RWPE2 (cell line): ENCODE measurements around the gene KANTR.
A peak's percentile ranks its signal among the peaks of the same experiment; 100 is the strongest.

Experiments
- ATAC-seq: fragments of 200-7000 bp; cut with Tn5 transposase; 3 replicates; pipeline ENCODE4 v1.9.1; 2021; ENCODE audit warnings: low read depth
- DNase-seq: peaks from one replicate; pipeline ENCODE4 v3.0.0-alpha.2; 2020; ENCODE audit warnings: low spot score
- H3K27ac ChIP-seq: fragments of 450-650 bp; 2 replicates; pipeline ENCODE4 v1.5.1; 2017; ENCODE audit warnings: mild to moderate bottlenecking; ENCODE audit not compliant: poor library complexity, severe bottlenecking
- H3K27me3 ChIP-seq: fragments of 250-450 bp; sonication (Bioruptor Pico); 2 replicates; pipeline ENCODE4 v1.5.1; 2021; ENCODE audit warnings: mild to moderate bottlenecking, moderate library complexity; ENCODE audit not compliant: insufficient read depth, poor library complexity, severe bottlenecking
- H3K36me3 ChIP-seq: fragments of 250-450 bp; sonication (Bioruptor Pico); 2 replicates; pipeline ENCODE4 v1.5.1; 2020; ENCODE audit warnings: low read depth, mild to moderate bottlenecking, moderate library complexity
- H3K4me1 ChIP-seq: fragments of 250-450 bp; sonication (Bioruptor Pico); 2 replicates; pipeline ENCODE4 v1.5.1; 2021; ENCODE audit warnings: mild to moderate bottlenecking, moderate library complexity; ENCODE audit not compliant: insufficient read depth, poor library complexity, severe bottlenecking
- H3K4me3 ChIP-seq: fragments of 250-450 bp; sonication (Bioruptor Pico); 2 replicates; pipeline ENCODE4 v1.5.1; 2021; ENCODE audit warnings: mild to moderate bottlenecking, moderate library complexity; ENCODE audit not compliant: severe bottlenecking
- H3K9me3 ChIP-seq: fragments of 250-450 bp; sonication (Bioruptor Pico); 2 replicates; pipeline ENCODE4 v1.5.1; 2021; ENCODE audit warnings: mild to moderate bottlenecking, moderate library complexity; ENCODE audit not compliant: severe bottlenecking
- TF ChIP-seq, protein P1 (sequence below): fragments of 450-650 bp; IDR thresholded peaks from one replicate; pipeline ENCODE4 v1.5.1; 2017; ENCODE audit warnings: mild to moderate bottlenecking, moderate library complexity; ENCODE audit not compliant: poor library complexity, severe bottlenecking

KANTR gene, protein sequence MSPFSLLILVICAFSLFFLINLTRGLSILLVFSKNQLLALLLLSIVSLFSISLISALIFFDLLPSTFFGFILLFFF

DNA sequence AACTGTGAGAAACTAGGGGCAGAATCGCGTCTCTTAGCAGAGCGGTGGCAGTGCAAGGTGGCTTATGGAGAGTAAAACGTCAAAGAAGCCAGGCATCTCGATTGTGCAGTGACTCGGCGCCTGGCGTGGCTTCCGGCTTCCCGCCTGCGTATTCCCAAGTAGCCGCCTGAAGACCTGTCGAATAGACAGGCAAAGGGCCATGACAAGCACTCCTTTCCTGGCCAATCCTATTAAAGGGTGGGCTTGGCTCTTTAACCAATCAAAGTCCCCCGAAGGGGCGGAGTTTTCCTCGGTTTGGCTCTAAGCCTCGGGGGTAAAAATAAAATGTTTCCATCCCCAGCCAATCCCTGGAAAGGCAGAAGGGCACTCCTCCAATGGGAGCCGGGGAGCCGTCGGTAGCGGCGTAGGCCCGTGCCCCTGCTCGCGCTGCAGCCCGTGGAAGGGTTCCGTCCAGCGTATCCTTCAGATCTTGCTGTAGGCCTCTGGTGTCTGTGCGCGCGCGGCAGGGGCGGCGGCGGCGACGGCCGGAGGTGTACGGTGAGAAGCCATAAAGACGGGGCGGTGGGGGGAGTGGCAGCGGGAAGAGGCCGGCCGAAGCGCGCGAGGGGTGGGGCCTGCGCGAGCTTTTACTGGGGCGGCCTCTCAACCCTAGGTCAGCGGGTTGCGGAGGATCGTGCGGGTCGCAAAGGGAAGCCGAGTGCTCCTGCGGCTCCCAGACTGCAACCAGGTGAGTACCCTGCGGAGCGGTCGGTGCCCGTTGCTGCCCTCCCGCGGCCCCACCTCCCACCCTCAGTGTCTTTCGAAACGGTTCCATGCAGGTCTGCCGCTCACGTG is at the start of gene KANTR:
Gene KANTR (plus strand): TSS at position 395 of the 834 bp plus-strand sequence. CDS start 30,131 bp downstream, outside the sequence.
- DNase-seq (peak; percentile 85), ATAC-seq (peak; percentile 87)
- peak within 1 kb of the TSS; percentile 76 for H3K27ac ChIP-seq
- peak within 1 kb of the TSS; percentile 62 for H3K4me3 ChIP-seq
- no peaks in the 10 kb centered on the region for H3K4me1 ChIP-seq
- TF ChIP-seq, protein P1, sequence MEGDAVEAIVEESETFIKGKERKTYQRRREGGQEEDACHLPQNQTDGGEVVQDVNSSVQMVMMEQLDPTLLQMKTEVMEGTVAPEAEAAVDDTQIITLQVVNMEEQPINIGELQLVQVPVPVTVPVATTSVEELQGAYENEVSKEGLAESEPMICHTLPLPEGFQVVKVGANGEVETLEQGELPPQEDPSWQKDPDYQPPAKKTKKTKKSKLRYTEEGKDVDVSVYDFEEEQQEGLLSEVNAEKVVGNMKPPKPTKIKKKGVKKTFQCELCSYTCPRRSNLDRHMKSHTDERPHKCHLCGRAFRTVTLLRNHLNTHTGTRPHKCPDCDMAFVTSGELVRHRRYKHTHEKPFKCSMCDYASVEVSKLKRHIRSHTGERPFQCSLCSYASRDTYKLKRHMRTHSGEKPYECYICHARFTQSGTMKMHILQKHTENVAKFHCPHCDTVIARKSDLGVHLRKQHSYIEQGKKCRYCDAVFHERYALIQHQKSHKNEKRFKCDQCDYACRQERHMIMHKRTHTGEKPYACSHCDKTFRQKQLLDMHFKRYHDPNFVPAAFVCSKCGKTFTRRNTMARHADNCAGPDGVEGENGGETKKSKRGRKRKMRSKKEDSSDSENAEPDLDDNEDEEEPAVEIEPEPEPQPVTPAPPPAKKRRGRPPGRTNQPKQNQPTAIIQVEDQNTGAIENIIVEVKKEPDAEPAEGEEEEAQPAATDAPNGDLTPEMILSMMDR, result no peak
- no peaks in the 10 kb centered on the region for H3K27me3 ChIP-seq
- no peaks in the 10 kb centered on the region for H3K36me3 ChIP-seq
- H3K9me3 ChIP-seq, result no peaks in the 10 kb centered on the region

DNA sequence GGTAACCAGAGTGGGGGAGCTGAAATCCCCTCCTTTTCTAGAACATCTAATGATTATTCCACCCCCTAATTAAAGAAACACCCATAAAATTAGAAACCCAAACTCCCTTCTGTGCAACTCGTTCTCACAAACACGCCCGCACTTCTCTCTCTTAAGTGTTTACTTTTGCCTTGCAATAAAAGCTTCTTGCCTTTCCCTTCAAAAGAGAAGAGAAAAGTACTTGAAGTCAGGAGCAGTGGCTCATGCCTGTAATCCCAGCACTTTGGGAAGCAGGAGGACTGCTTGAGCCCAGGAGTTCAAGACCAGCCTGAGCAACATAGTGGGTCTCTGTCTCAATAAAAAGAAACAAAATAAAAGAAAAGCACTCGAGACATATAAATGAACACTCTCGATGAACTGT is 48.9 kb upstream of the KANTR start:
- H3K4me3 ChIP-seq, result no peak overlapping the region
- ATAC-seq (no peak), DNase-seq (no peak)
- no peaks in the 10 kb centered on the region for H3K4me1 ChIP-seq
- no peaks in the 10 kb centered on the region for H3K27me3 ChIP-seq
- H3K27ac ChIP-seq, result no peak overlapping the region
- TF ChIP-seq, protein P1, result no peak
- no peaks in the 10 kb centered on the region for H3K36me3 ChIP-seq
- H3K9me3 ChIP-seq, result no peaks in the 10 kb centered on the region

DNA sequence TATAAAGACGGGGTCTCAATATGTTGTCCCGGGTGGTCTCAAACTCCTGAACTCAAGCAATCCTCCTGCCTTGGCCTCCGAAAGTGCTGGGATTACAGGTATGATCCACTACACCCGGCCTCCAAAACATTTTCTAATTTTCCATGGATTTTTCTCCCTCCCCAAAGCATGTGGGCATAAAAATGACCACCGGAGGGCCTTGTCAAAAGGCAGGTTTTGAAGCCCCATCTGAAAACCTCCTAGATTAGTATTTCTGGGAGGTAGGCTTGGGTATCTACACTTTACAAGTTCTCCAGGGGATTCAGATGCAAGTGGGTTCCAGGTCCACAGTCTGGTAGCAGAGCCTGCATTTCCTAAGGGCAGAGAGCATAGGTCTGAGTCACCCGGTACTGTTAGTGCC is 46.7 kb upstream of the KANTR start:
- DNase-seq (no peak), ATAC-seq (no peak)
- Histone ChIP-seq H3K27me3 (no peaks in the 10 kb centered on the region), H3K4me3 (no peak overlapping the region), H3K36me3 (no peaks in the 10 kb centered on the region), H3K4me1 (no peaks in the 10 kb centered on the region), H3K9me3 (no peaks in the 10 kb centered on the region), H3K27ac (no peak overlapping the region)
- TF ChIP-seq, protein P1, result peak; percentile 19

DNA sequence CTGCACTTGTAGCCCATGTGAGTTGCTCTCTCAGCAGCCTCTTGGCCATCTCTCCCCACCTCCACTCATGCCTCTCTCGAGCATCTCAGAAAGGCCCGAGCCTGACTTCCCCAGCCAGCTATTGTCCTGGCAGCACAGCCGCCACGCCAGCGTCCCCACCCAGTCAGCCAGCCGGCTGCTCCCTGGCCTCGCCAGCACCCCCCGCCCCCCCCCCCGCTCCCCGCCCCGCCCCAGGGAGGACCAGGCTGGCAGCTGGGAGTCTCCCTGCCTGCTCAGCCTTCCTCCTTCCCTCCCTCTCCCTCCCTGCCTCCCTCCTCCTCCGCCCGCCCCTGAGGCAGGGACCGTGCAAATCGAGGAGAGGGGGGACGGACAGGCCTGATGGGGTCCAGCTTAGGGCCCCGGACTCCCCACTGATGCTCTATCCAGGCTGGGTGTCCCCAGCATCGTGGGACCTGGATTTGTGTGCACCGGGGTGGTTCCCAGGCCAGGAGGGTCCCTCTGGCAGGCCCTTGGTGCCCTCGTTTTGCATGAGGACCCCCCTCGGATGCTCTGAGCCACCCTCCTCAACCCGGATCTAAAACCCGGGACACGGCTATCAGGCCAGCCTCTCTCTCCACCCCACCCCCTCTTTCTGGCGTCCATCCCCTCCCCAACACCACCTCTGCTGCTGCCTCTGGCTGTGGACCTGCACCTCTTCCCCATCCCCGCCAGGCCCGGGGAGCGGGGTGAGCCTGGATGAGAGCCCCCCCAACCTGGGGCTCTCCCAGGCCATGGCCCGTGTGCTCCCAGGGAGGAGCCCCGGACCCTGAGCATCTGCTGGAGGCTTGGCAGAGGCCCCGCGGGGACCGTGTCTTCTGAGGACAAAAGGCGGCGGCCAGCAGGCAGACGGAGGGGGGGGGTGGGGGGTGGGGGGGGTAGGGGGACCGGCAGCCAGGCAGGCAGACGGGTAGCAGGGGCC is 45.5 kb upstream of the KANTR start, which contains the start of gene GPR173:
Gene GPR173 (plus strand): TSS at position 621 of the 958 bp plus-strand sequence. CDS start 27,833 bp downstream, outside the sequence.
- no peaks in the 10 kb centered on the region for H3K9me3 ChIP-seq
- no peaks in the 10 kb centered on the region for H3K27me3 ChIP-seq
- H3K27ac ChIP-seq, result no peak within 1 kb of the TSS
- peak; percentile 90 for ATAC-seq
- no peaks in the 10 kb centered on the region for H3K36me3 ChIP-seq
- no peaks in the 10 kb centered on the region for H3K4me1 ChIP-seq
- TF ChIP-seq, protein P1, result no peak
- no peak for DNase-seq
- H3K4me3 ChIP-seq, result peak within 1 kb of the TSS; percentile 39
